ENCODE results near the gene RARB.

RARB gene

GRCh38 chr3:25510797-25511196 lies 82.7 kb downstream of the RARB start:
- no peak for DNase-seq

- DNase-seq, result no peak
These were observed 84.1 kb downstream of the RARB start for GRCh38 chr3:25511972-25512721.

GRCh38 chr3:25513642-25514266 lies 85.7 kb downstream of the RARB start:
- DNase-seq, result no peak

- DNase-seq, result no peak
These were observed 87.1 kb downstream of the RARB start for GRCh38 chr3:25515171-25515570.

- no peak for DNase-seq
These were observed 93.0 kb downstream of the RARB start for GRCh38 chr3:25520926-25521559.

- DNase-seq, result no peak
These were observed 99.3 kb downstream of the RARB start for GRCh38 chr3:25527336-25527735.

- DNase-seq, result no peak
These were observed 99.7 kb downstream of the RARB start for GRCh38 chr3:25527801-25528200.

- DNase-seq, result no peak
These were observed 103.9 kb downstream of the RARB start for GRCh38 chr3:25531971-25532370.

- no peak for DNase-seq
These were observed 104.5 kb downstream of the RARB start for GRCh38 chr3:25532431-25533162.

GRCh38 chr3:25533399-25533798 lies 105.3 kb downstream of the RARB start:
- no peak for DNase-seq

GRCh38 chr3:25534007-25534406 lies 105.9 kb downstream of the RARB start:
- DNase-seq, result no peak

- no peak for DNase-seq
These were observed 108.7 kb downstream of the RARB start for GRCh38 chr3:25536521-25537391.

- DNase-seq, result no peak
These were observed 109.5 kb downstream of the RARB start for GRCh38 chr3:25537516-25537915.

- no peak for DNase-seq
These were observed 112.2 kb downstream of the RARB start for GRCh38 chr3:25540273-25540672.

- no peak for DNase-seq
These were observed 114.5 kb downstream of the RARB start for GRCh38 chr3:25542492-25543039.

- DNase-seq, result no peak
These were observed 119.0 kb downstream of the RARB start for GRCh38 chr3:25547103-25547502.

- no peak for DNase-seq
These were observed 120.0 kb downstream of the RARB start for GRCh38 chr3:25547943-25548674.

GRCh38 chr3:25548836-25549235 lies 120.8 kb downstream of the RARB start:
- DNase-seq, result no peak

- DNase-seq, result no peak
These were observed 124.2 kb downstream of the RARB start for GRCh38 chr3:25552251-25552650.

GRCh38 chr3:25554376-25554775 lies 126.3 kb downstream of the RARB start:
- DNase-seq, result no peak

GRCh38 chr3:25555695-25556437 lies 127.8 kb downstream of the RARB start:
- DNase-seq, result no peak
